T-helper 2 cell treated with Interferon-gamma antibody and Interleukin-4, amounts not matched to agents 100 ng/mL and 5 ng/mL, for 36 hours (primary cell): Measurements from ENCODE around the gene LRRC47. TPM values are rescaled to one million over a fixed set of nuclear protein-coding genes. Genes with fewer than 3 reads are reported as not detected.

Source experiments
- intact Hi-C: fragments of 100-400 bp; cut with micrococcal nuclease; formaldehyde crosslinking; loops from one replicate; pipeline ENCODE4 v1.15.1; 2023
- total RNA-seq: library from RNA; stranded (reverse); gene quantifications from 2 replicates; pipeline ENCODE4 v1.2.3, GENCODE V29; 2022

Gene LRRC47
- total RNA-seq, 1 donor from 2014 or later: 40.4 TPM

DNA sequence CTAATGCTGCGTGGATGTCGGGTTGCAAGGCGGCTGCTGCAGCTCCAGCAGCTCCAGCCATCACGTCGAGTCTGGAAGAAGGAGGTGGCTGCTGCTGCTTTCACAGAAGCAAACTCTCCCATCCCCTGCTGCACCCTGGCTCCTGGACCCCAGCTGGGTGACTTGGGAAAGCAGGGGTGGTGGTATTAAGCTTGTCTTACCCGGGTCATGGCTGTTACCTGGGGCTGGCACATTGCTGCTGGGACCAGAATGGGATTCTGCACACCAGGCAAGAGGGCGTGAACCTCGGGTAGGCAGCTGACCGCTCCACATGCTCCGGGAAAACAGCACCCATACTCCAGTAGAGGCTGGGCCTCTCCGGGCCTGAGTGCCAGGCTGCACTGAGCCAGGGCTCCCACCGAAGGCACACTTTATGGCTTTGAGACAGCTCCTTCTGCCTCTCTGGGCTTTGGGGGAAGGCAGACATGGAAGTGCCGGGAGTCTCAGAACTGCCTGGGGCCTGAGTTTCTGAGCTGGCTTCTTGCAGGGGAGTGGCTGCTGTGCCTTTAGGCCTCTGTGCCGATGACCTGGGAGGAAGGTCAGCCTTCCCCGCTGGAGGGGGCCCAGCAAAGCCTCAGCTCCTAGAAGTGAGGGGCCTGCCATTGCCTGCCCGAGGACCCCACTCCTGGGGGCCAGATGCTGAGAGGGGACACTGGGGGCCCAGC, 22.6 kb downstream of the LRRC47 start:
- intact Hi-C loops: loop anchor here (5.0 to 10.0 kb wide), 2 partner anchors 119 to 129 kb away; partner anchors contain the start of genes C1orf174, TP73 and WRAP73

GRCh38 chr1:3772715-3773571, 23.4 kb downstream of the LRRC47 start, which contains the start of gene SMIM1:
Gene SMIM1 (plus strand): TSS chr1:3772749. CDS start chr1:3775374, 2,625 bp downstream.
- intact Hi-C loops: loop anchor here (1.0 to 10.0 kb wide), 4 partner anchors 23 to 129 kb away; partner anchors contain the start of genes C1orf174, LRRC47, TP73 and WRAP73

DNA sequence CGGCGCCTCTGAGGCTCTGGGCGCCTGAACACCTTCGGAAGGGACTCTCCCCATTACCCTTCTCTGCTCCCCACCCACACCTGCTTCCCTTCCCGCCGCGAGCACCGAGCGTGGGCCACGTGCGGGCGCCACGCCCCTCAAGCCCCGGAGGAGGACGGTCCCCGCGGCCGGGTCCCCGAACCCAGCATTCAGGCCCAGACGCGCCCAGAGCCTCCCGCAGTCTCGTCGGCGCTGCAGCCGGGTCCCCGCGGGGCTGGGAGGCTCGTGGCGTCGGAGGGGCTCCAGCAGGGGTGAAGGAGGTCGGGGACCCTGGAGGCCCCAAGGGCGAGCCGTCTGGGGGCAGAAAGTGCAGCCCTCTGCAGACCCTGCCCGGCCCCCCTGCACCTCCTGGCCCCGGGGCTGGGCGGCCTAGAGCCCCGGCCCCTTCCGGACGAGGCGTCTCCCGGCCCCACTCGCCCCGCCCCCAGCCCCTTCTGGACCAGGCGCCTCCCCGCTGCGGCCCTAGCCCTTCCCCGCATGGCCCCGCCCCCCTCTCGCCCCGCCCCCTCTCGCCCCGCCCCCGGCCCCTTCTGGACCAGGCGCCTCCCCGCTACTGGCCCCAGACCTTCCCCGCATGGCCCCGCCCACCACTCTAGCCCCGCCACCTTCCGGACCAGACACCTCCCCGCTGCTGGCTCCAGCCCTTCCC, 24.1 kb downstream of the LRRC47 start:
- intact Hi-C loops: loop anchor here (1.0 to 10.0 kb wide), 4 partner anchors 24 to 130 kb away; partner anchors contain the start of genes C1orf174, LRRC47, TP73 and WRAP73

GRCh38 chr1:3771108-3772026, 24.9 kb downstream of the LRRC47 start:
- intact Hi-C loops: loop anchor here (1.0 to 10.0 kb wide), 4 partner anchors 24 to 131 kb away; partner anchors contain the start of genes C1orf174, LRRC47, TP73 and WRAP73

- intact Hi-C loops: loop anchor here (5.0 to 10.0 kb wide), 2 partner anchors 115 to 132 kb away; partner anchors contain the start of genes C1orf174, TP73 and WRAP73
Observed at GRCh38 chr1:3770047-3770765, 26.1 kb downstream of the LRRC47 start.

GRCh38 chr1:3768811-3769390, 27.4 kb downstream of the LRRC47 start:
- intact Hi-C loops: no loop called here

DNA sequence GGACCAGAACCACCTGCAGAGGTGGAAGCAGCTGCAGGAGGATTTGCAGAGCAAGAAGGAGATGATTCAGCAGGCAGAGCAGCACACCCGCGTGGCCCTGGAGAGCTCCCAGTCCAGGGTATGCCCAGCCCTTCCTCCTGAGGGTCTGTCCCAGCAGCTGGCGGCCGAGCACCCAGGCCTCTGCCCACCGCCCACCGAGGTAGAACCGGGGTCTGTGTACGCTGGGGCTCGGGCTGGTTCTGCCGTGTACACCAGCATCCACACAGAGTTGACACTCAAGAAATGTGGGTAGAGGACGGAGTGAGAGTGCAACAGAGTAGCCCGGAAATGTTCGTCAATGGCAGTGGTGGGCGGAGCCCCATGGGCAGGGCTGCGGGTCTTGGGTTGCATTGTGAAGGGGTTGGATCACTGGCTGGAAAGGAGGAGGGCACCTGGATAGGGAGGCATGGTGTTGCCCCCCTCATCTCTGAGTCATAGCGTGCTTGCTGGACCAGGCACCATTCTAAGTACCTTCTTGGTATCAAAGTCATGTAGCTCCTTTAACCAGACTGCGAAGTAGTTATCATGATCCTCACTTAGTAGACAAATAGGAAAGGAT, 28.9 kb downstream of the LRRC47 start:
- intact Hi-C loops: no loop called here

DNA sequence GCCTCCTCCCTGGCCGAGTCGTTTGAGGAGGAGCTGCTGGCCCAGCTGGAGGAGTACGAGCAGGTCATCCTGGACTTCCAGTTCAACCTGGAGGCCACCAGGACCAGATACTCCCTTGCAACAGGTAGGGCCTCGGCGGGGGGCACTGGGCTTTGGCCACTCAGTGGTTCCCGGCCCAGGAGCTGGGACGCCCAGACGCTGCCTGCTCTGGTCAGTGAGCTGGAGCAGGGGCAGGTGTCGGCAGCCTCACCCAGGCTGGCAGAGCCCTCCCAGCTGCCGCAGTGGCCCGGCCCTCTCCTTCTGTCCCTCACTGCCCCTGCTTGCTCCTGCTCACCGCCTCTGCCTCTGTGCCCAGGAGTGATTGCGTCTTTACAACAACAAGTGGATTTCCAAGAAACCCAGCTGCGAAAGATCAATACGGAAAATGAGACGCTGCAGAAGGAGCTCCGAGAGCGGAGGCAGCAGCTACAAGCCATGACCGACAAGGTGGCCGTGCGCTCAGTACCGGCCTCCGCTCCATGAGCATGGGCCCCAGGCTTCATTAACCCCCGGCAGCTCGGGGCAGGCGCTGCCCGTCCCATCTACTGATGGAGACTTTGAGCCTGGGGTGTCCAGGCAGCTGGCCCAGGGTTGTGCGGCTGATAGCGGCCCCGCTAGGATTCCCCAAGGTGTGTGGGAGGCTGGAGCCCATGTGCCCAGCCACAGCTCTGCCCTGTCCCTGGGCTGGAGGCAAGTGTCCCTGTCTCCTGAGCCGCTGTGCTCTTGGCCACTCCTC, 32.8 kb downstream of the LRRC47 start:
- intact Hi-C loops: no loop called here

DNA sequence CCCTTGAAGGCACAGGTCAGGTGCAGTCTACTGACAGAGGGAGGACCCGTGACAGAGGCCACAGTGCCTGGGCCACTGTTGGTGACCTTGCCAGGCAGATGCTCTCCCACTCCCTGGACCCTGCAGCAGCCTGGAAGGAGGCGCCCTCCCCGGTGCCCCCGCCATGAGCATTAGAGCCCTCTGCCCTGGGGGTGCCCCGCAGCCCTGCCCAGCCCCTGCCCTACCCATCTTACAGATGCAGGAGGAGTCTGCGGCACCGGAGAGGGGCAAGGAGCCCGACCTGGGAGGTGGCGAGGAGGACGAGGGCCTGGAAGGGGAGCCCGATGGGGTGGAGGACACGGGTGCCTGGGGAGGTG, 33.4 kb downstream of the LRRC47 start:
- intact Hi-C loops: no loop called here

DNA sequence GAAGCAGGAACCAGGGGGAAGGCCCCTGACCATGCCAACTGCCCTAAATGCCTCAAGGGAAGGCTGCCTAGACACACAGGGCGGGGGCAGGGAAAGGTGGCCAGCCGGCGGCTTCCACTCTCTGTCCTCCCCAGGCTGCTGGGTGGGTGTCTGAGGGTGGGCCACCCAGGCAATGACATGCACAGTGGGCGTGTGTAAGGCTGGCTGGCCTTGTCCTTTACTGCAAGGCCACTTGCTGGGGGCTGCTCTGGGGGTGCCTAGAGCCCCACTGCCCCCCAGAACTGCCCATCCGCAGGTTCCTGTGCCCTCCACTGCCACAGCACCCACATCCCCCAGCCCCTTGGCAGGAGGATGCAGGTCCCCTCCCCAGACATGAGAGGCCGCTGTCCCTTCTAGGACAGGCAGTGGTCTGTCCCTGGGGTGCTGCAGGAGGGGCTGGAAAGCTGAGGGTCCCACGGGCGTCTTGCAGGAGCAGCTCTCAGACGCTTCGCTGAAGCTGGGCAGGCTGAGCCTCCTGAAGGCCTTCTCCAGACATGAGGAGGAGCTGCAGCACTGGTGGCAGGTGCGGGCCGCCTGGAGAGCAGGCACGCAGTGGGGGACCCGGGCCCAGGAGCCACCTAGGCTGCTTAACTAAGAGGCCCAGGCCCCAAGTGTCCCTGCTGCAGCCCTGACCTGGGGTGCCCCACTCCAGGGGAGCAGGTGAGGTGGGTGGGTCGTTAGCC, 34.0 kb downstream of the LRRC47 start:
- intact Hi-C loops: no loop called here

GRCh38 chr1:3761296-3762010, 34.8 kb downstream of the LRRC47 start:
- intact Hi-C loops: no loop called here

DNA sequence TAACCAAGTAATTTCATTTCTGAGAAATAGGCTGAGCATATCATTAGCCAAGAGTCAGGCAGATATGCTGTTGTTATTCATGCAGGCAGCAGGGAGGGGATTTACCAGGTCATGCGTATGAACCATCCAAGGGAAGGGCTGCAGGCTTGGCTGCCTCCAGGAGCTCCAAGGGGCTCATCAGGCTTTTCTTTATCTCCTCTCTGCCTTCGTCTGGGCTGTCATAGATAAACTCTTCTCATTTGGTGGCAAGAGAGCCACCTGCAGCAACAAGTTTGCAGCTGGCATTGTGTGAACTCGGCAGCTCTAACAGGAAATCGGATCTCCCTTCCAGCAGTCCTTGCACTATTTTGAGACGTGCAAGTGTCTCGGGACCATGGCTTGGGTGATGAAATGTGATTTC, 36.5 kb downstream of the LRRC47 start:
- intact Hi-C loops: no loop called here

GRCh38 chr1:3759164-3759563, 37.1 kb downstream of the LRRC47 start:
- intact Hi-C loops: no loop called here

- intact Hi-C loops: no loop called here
Observed at GRCh38 chr1:3756394-3756793, 39.9 kb downstream of the LRRC47 start.

DNA sequence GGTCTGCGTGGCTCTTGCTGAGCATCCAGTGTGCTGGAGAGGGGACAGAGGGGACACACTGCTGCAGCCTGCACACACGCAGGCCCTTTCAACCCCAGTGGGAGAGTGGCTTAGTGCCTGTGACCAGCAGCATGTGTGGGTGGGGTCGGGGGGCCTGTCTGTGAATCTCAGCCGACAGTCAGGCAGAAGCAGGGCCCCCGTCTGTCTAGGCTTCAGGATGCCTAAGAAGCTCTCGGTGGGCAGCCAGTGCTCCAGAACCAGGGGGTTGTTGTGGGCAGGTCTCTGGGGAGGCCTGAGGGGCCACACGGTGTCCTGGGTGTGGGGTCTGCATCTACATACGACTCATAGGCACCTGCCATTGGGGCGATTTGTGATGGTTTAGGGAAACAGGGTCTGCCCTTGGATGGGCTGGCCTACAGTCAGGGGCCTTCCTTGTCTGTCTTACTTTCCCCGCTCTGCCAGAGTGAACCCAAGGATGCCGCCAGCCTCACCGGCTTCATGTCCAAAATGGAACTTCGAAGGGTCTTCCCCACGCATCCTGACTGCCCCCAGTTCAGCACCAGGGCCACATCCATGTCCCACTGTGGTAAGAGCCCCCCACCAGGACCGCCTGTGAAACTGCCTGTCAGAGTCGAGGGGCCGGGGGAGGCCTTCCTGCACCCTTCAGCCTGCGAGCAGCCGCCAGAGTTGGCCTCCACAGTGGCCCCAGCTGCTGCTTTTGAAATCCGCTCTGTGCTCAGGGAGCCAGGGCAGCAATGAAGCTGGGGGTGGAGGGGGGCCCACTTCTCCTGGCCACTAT, 42.4 kb downstream of the LRRC47 start:
- intact Hi-C loops: no loop called here

GRCh38 chr1:3752400-3752945, 43.8 kb downstream of the LRRC47 start, which contains the start of gene CCDC27:
Gene CCDC27 (plus strand): TSS chr1:3752450. CDS start chr1:3752482, 32 bp downstream.
- intact Hi-C loops: no loop called here
